HG03354 (cell line): ENCODE results near the gene PCSK5.

Experiments
- ATAC-seq: cut with Tn5 transposase; IDR thresholded peaks from one replicate; pipeline ENCODE4 v1.9.1; 2021; ENCODE audit warnings: mild to moderate bottlenecking; ENCODE audit not compliant: unreplicated experiment, poor library complexity, severe bottlenecking

The PCSK5 gene

GRCh38 chr9:76103531-76104315 lies 213.2 kb downstream of the PCSK5 start:
- ATAC-seq, result no peak

DNA sequence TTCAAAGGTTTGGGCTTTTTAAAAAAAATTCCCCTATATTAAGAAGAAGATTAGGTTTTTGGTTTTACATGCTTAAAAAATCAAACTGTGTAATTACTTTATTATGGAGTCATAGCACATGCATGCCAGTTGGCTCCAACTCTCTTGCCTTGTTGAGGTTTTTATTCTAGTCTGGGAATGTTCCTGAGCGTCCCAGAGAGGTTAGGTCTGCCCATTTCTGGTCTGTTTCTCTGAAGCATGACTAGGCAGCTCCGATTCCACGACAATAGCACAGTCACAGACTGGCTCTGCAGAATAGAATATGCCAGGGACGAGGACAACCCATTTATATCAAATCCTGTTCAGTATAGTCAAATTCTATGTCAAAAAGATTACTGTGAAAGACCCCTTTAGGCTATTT lies 217.0 kb downstream of the PCSK5 start:
- ATAC-seq, result no peak

- no peak for ATAC-seq
These were observed 219.5 kb downstream of the PCSK5 start for GRCh38 chr9:76109953-76110352.

- ATAC-seq, result no peak
These were observed 221.7 kb downstream of the PCSK5 start for GRCh38 chr9:76112151-76112550.

DNA sequence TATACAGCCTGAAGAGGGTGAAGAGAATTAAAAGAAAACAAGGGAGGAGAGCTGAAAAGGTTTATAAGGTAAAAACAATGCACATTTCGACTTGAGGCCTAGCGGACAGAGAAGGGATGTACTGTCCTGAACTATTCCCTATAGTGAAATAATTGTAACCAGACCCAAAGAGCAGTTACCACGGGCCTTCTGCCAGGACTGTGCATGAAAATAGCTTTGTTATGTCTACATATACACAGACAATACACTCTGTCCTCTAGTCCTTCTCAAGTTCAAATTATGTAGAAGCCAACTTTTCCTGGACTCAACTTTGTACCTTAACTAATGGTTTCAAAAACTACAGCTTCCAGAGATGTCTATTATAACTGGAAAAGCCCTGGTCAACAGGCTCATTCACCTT lies 223.7 kb downstream of the PCSK5 start:
- no peak for ATAC-seq

DNA sequence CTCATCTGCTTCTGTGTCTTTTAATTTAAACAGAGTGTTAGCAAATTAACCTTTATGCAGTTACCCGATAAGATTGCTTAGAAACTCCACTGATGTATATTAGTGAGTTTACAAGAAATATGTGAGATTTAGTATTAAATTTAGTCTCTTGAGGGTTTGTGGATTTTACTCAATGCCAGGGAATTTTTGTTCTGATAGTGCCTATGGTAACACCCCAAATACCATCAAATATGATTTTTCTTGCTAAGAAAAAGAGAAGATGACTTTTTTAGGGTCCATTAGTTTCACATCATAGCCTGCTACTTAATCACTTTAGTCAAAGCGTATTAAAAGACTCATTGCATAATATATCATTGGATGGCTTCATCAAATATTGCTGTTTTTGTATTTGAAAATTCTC lies 224.9 kb downstream of the PCSK5 start:
- ATAC-seq, result no peak

GRCh38 chr9:76115982-76116646 lies 225.6 kb downstream of the PCSK5 start:
- no peak for ATAC-seq

DNA sequence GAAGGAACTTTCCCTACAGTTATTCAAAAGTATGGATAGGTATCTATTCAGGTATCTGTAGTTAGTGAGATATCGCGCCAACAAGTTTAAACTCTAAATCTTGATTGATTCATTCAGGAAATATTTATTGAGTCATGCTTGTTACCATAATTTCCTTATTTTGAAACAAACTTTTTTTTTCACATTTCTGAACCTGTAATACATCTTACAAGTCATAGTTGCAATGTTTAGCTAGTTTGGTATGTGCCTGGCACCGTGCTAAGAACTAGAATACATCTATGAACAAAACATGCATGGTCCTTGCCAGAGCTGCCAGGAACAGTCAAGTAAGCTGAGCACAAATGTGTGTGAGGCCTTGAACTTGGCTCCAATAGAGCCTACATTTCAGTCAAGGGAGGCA lies 226.4 kb downstream of the PCSK5 start:
- no peak for ATAC-seq

- ATAC-seq, result no peak
These were observed 237.2 kb downstream of the PCSK5 start for GRCh38 chr9:76127637-76128036.

- no peak for ATAC-seq
These were observed 245.4 kb downstream of the PCSK5 start for GRCh38 chr9:76135902-76136301.

GRCh38 chr9:76136986-76137385 lies 246.5 kb downstream of the PCSK5 start:
- no peak for ATAC-seq

- no peak for ATAC-seq
These were observed 247.5 kb downstream of the PCSK5 start for GRCh38 chr9:76137931-76138330.

DNA sequence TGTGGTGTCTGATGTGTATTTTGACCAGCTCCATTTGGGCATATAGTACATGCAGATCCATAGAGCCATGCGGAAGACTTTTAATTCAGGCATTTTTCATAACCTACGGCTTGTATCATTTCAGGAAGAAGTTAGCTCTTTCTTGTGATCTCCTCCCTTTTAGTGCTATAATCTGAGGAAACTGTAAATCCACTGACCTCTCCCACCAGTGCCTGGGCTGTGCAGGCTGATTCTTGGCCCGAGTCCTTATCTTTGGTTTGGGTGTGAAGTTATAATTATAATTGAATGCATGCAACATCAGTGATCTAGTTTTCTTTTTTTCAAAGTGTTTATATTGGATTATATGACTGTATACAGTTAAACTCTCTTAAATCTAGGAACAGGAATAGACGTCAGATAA lies 247.9 kb downstream of the PCSK5 start:
- no peak for ATAC-seq

DNA sequence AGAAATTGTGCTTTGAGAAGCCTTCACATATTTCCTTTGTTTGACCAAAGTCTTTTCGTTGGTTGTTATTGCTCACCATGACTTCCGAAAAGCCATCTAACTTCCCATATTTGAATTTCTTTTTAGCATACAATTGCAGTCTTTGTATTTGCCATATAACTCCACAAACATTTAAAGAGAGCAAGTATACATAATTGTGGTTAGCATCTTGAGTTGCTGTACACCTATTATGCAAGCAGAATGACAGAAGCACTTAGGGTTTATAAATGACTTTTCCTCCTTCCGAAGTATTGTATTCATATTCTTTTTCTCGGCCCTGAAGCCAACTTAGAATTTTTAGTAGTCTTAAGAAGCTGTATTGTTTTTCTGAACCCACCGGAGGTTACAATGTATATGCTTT lies 253.4 kb downstream of the PCSK5 start:
- ATAC-seq, result no peak

DNA sequence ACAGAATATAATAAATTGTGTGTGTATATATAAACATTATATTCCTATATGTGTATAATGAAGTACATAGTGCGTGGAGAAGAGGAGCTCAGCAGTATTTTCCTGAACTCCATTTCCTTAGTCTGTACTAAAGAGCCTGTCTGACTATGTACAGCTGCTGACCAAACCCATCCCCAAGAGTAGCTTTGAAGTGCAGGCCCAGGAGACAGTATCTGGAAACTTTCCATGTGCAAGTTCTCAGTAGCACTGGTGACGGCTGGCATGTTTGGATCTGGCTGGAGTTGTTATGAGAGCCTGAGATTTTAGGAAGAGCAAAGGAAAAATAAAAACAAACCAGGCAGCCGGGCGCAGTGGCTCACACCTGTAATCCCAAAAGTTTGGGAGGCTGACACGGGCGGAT lies 259.5 kb downstream of the PCSK5 start:
- ATAC-seq, result no peak

DNA sequence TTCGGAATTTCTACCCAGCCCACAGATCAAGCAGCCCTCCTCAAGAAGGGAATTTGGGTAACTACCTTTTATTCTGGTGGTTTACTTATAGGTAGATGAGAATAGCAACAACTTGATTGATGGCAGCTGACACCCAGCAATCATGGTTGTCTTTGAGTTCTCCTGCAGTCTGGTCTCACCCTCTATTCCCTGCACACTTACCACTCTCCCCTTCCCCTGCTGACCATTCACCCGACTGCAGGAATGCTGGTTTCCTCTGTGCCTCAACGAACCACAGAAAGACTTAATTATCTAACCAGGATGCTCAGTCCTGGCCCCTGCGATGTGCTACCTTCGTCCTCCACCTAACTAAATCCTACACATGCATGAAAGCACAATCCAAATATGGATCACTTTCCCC lies 260.8 kb downstream of the PCSK5 start:
- ATAC-seq, result no peak

GRCh38 chr9:76153339-76153738 lies 262.9 kb downstream of the PCSK5 start:
- ATAC-seq, result no peak

DNA sequence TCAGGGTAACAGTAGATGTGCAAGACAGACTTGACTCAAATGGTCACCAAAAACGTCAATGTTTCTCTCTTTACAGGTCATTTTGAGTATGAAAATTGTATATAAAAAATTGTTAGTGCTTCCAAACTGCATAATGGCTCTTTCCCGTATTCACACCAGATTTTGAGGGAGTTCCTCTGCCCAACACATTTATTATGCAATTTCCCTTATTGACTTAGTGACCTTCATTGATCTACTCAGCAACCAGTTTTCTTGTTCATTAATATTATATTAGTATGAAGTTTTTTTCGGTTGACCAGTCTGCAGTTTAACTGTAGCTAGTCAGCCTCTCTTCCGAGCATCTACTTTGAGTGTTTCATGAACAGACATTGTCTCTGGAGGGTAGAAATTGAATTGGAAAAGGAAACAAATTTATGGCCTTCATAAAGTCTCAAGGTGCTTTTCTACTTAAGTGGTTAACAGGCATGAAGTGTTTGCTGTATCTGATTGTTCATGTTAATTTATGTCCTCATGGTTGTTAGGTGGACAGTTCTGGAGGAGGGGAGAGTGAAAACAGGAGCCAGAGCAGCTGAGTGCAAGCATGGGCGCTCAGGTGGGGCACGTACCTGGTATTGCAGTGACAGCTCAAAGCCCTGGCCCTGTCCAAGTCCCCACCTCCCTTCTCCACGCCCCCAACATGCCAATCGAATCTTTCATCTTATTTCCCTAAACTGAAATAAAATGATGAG lies 263.6 kb downstream of the PCSK5 start:
- ATAC-seq, result no peak

- no peak for ATAC-seq
These were observed 264.9 kb downstream of the PCSK5 start for GRCh38 chr9:76155361-76155760.

GRCh38 chr9:76158713-76159112 lies 268.2 kb downstream of the PCSK5 start:
- ATAC-seq, result no peak
